ENCODE data around the gene NOL4L. TPM values are rescaled to one million over a fixed set of nuclear protein-coding genes. Genes with fewer than 3 reads are reported as not detected.
A peak's percentile ranks its signal among the peaks of the same experiment; 100 is the strongest.

Gene NOL4L
- total RNA-seq, 4 donors from 2014 or later, result 18.5 to 29.9 (median 24.8) TPM

DNA sequence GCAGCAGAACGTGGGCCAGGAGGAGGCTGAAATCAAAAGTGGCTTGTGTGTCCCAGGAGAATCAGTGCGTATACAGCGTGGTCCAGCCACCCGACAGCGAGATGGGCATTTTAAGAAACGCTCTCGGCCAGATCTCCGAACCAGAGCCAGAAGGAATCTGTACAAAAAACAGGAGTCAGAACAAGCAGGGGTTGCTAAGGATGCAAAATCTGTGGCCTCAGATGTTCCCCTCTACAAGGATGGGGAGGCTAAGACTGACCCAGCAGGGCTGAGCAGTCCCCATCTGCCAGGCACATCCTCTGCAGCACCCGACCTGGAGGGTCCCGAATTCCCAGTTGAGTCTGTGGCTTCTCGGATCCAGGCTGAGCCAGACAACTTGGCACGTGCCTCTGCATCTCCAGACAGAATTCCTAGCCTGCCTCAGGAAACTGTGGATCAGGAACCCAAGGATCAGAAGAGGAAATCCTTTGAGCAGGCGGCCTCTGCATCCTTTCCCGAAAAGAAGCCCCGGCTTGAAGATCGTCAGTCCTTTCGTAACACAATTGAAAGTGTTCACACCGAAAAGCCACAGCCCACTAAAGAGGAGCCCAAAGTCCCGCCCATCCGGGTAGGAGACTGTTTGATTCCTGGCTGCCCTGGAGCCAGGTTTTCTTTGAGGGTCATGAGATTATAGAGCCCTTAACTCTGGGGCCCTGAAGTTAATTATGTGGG lies 151.7 kb downstream of the NOL4L start:
- intact Hi-C loops (cut with DNase I), result no loop called here
- no peak for DNase-seq
- no peak overlapping the region for H3K4me3 ChIP-seq (replicated peaks in 1 of 3)
- H3K27ac ChIP-seq, result peak overlapping the region in 1 of 3 donors; percentile 13
- 79 to 88% methylated on average over 15 to 17 of the region's 20 CpGs for WGBS, 2 donors
- H3K4me1 ChIP-seq, result no peaks in the 10 kb centered on the region
- no peaks in the 10 kb centered on the region for H3K27me3 ChIP-seq
- no peaks in the 10 kb centered on the region for H3K9me3 ChIP-seq
- TF ChIP-seq POLR2A (IDR thresholded peaks at IDR 0.05), result no peak
- TF ChIP-seq, protein P1, sequence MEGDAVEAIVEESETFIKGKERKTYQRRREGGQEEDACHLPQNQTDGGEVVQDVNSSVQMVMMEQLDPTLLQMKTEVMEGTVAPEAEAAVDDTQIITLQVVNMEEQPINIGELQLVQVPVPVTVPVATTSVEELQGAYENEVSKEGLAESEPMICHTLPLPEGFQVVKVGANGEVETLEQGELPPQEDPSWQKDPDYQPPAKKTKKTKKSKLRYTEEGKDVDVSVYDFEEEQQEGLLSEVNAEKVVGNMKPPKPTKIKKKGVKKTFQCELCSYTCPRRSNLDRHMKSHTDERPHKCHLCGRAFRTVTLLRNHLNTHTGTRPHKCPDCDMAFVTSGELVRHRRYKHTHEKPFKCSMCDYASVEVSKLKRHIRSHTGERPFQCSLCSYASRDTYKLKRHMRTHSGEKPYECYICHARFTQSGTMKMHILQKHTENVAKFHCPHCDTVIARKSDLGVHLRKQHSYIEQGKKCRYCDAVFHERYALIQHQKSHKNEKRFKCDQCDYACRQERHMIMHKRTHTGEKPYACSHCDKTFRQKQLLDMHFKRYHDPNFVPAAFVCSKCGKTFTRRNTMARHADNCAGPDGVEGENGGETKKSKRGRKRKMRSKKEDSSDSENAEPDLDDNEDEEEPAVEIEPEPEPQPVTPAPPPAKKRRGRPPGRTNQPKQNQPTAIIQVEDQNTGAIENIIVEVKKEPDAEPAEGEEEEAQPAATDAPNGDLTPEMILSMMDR (IDR thresholded peaks at IDR 0.05), result no peak
- H3K36me3 ChIP-seq, result peaks cover 80 to 84% of the 10 kb centered on the region in 2 donors

DNA sequence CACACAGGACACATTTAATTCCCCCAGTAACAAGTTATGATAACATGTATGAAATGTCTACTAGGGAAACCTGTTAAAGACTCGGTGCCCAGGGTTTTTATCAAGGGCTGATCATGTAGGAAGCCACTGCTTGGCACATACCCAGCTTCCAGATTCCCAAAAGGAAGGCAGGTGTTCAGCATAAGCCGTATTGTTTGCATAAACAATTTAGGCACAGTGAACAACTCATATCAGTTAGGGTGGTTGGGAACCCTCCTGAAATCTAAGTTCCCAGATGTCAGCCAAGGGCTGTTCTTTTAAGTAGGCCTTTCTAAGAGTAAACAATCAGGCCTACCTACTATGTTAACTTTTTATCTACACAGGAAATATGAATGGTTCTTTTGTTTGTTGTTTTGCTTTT lies 152.9 kb downstream of the NOL4L start:
- H3K4me3 ChIP-seq (replicated peaks in 1 of 3), result no peak overlapping the region
- no peaks in the 10 kb centered on the region for H3K9me3 ChIP-seq
- no peaks in the 10 kb centered on the region for H3K4me1 ChIP-seq
- peaks cover 79 to 80% of the 10 kb centered on the region in 2 donors for H3K36me3 ChIP-seq
- 74 to 96% methylated on average over 2 of the region's 2 CpGs for WGBS, 2 donors
- intact Hi-C loops (cut with DNase I), result no loop called here
- no peak for TF ChIP-seq POLR2A (IDR thresholded peaks at IDR 0.05)
- TF ChIP-seq, protein P1 (IDR thresholded peaks at IDR 0.05), result no peak
- H3K27ac ChIP-seq, result peak overlapping the region in 1 of 3 donors; percentile 7
- DNase-seq, result no peak
- no peaks in the 10 kb centered on the region for H3K27me3 ChIP-seq

DNA sequence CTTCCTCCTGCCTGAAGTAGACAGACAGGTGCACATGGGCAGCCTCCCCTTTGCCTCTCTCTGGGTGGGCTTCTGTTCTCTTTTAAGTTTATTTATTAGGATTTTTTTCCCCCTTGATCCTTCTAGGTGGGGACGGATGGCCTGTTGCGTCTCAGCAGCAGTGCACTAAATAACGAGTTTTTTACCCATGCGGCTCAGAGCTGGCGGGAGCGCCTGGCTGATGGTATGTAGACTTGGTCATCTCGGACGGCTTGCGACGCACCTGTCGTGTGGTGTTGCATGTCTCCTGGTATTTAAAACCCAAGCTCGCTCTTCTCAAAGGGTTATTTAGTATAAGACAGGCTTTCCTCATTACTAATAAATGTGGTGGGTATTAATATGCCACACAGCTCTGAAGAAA lies 153.7 kb downstream of the NOL4L start:
- no peak for TF ChIP-seq POLR2A (IDR thresholded peaks at IDR 0.05)
- TF ChIP-seq, protein P1 (IDR thresholded peaks at IDR 0.05), result no peak
- Histone ChIP-seq H3K4me1 (no peaks in the 10 kb centered on the region), H3K4me3 (replicated peaks in 1 of 3) (no peak overlapping the region), H3K27ac (no peak overlapping the region), H3K9me3 (no peaks in the 10 kb centered on the region), H3K27me3 (no peaks in the 10 kb centered on the region), H3K36me3 (peaks cover 71 to 79% of the 10 kb centered on the region in 2 donors)
- DNase-seq, result no peak
- intact Hi-C loops (cut with DNase I), result no loop called here
- 96 to 98% methylated on average over 12 of the region's 12 CpGs for WGBS, 2 donors

DNA sequence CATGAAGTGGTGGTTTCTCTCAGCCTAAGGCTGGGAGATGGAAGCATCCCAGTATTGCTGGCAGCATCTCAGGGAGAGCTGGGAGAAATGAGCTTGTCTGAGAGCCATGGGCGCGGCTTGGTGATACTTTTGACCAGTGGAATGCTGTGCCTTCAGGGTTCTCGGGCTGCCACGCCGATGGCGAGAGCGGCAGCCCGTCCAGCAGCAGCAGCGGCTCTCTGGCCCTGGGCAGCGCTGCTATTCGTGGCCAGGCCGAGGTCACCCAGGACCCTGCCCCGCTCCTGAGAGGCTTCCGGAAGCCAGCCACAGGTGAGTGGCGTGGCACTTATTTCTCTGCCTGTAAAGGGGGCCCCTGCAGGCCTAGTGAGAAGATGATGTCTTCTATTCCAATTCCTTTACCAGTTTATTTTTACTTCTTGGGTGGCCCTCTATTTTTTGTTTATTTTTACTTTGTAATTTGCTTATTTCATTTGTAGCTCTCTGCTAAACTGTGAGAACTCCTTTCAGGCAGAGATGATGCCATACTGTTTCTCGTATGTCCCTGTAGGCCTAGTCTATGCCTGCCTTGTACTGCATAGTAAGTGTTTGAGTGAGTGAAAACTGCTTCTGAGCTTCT lies 155.3 kb downstream of the NOL4L start:
- Histone ChIP-seq H3K27ac (no peak overlapping the region), H3K27me3 (no peaks in the 10 kb centered on the region), H3K4me3 (replicated peaks in 1 of 3) (no peak overlapping the region), H3K36me3 (peaks cover 57 to 63% of the 10 kb centered on the region in 2 donors), H3K4me1 (no peaks in the 10 kb centered on the region), H3K9me3 (no peaks in the 10 kb centered on the region)
- TF ChIP-seq POLR2A (IDR thresholded peaks at IDR 0.05), result no peak
- TF ChIP-seq, protein P1 (IDR thresholded peaks at IDR 0.05), result no peak
- DNase-seq, result no peak
- 95 to 96% methylated on average over 15 to 16 of the region's 16 CpGs for WGBS, 2 donors
- intact Hi-C loops (cut with DNase I), result no loop called here

DNA sequence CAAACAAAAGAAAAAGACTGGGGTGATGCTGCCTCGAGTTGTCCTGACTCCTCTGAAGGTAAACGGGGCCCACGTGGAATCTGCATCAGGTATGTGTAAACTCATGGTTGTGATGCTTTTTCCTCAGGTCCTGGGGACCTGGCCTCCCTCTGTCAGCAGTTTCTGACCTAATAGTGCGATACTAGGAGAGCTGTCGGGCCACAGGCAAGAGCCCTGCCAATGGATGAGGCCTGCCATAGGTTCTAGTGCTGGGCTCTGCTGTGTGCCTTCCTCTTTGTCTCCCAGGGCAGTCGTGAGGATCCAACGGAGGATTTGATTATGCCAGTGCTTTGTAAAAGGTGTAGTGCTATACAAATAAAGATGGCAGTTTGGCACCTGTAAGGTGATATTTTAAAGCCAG lies 155.8 kb downstream of the NOL4L start:
- Histone ChIP-seq H3K27ac (no peak overlapping the region), H3K4me1 (peaks cover 0 to under 1% of the 10 kb centered on the region in 2 donors), H3K4me3 (replicated peaks in 1 of 3) (no peak overlapping the region), H3K36me3 (peaks cover 52 to 58% of the 10 kb centered on the region in 2 donors), H3K9me3 (no peaks in the 10 kb centered on the region), H3K27me3 (no peaks in the 10 kb centered on the region)
- WGBS, 2 donors, result 89 to 95% methylated on average over 7 of the region's 7 CpGs
- intact Hi-C loops (cut with DNase I), result no loop called here
- DNase-seq, result no peak
- TF ChIP-seq, protein P1 (IDR thresholded peaks at IDR 0.05), result no peak
- no peak for TF ChIP-seq POLR2A (IDR thresholded peaks at IDR 0.05)

Data from thyroid gland (tissue), 4 donors.